ENCODE data around the gene PDZD2.

Gene PDZD2

GRCh38 chr5:31638345-31638744 lies 586 bp upstream of the PDZD2 start:
- no peak for DNase-seq (ENCODE audit: low read depth)

- no peak for DNase-seq (ENCODE audit: low read depth)
Measured at GRCh38 chr5:31639481-31640411, 815 bp downstream of the PDZD2 start.

GRCh38 chr5:31640573-31640972 lies 1.6 kb downstream of the PDZD2 start:
- DNase-seq (ENCODE audit: low read depth): no peak

- no peak for DNase-seq (ENCODE audit: low read depth)
Measured at GRCh38 chr5:31641059-31641458, 2.1 kb downstream of the PDZD2 start.

- DNase-seq (ENCODE audit: low read depth): no peak
Measured at GRCh38 chr5:31641575-31641974, 2.6 kb downstream of the PDZD2 start.

GRCh38 chr5:31645420-31646081 lies 6.6 kb downstream of the PDZD2 start:
- DNase-seq (ENCODE audit: low read depth): no peak

GRCh38 chr5:31648326-31648725 lies 9.4 kb downstream of the PDZD2 start:
- DNase-seq (ENCODE audit: low read depth): no peak

- no peak for DNase-seq (ENCODE audit: low read depth)
Measured at GRCh38 chr5:31651241-31651640, 12.3 kb downstream of the PDZD2 start.

- no peak for DNase-seq (ENCODE audit: low read depth)
Measured at GRCh38 chr5:31655491-31655890, 16.6 kb downstream of the PDZD2 start.

- no peak for DNase-seq (ENCODE audit: low read depth)
Measured at GRCh38 chr5:31656806-31657205, 17.9 kb downstream of the PDZD2 start.

- no peak for DNase-seq (ENCODE audit: low read depth)
Measured at GRCh38 chr5:31657315-31657979, 18.5 kb downstream of the PDZD2 start.

- DNase-seq (ENCODE audit: low read depth): no peak
Measured at GRCh38 chr5:31661257-31661656, 22.3 kb downstream of the PDZD2 start.

- DNase-seq (ENCODE audit: low read depth): no peak
Measured at GRCh38 chr5:31663519-31663918, 24.6 kb downstream of the PDZD2 start.

- DNase-seq (ENCODE audit: low read depth): no peak
Measured at GRCh38 chr5:31664566-31664965, 25.6 kb downstream of the PDZD2 start.

GRCh38 chr5:31671339-31671741 lies 32.4 kb downstream of the PDZD2 start:
- no peak for DNase-seq (ENCODE audit: low read depth)

- no peak for DNase-seq (ENCODE audit: low read depth)
Measured at GRCh38 chr5:31674371-31674951, 35.5 kb downstream of the PDZD2 start.

- no peak for DNase-seq (ENCODE audit: low read depth)
Measured at GRCh38 chr5:31675472-31675871, 36.5 kb downstream of the PDZD2 start.

- no peak for DNase-seq (ENCODE audit: low read depth)
Measured at GRCh38 chr5:31678180-31678579, 39.2 kb downstream of the PDZD2 start.

GRCh38 chr5:31680528-31680927 lies 41.6 kb downstream of the PDZD2 start:
- no peak for DNase-seq (ENCODE audit: low read depth)

- no peak for DNase-seq (ENCODE audit: low read depth)
Measured at GRCh38 chr5:31682025-31682424, 43.1 kb downstream of the PDZD2 start.

GRCh38 chr5:31682851-31683250 lies 43.9 kb downstream of the PDZD2 start:
- DNase-seq (ENCODE audit: low read depth): no peak

GRCh38 chr5:31688515-31689092 lies 49.7 kb downstream of the PDZD2 start:
- DNase-seq (ENCODE audit: low read depth): no peak

All from activated gamma-delta T cell treated with anti-CD3 and anti-CD28 coated beads, Interleukin-2, amount 50 U/mL, for 16 hours (primary cell).